GM21825 (cell line): ENCODE results near the gene TMEM125.

ENCODE experiments used
- ATAC-seq: cut with Tn5 transposase; IDR thresholded peaks from one replicate; pipeline ENCODE4 v1.9.1; 2021; ENCODE audit warnings: mild to moderate bottlenecking, moderate library complexity; ENCODE audit not compliant: unreplicated experiment

Gene TMEM125

GRCh38 chr1:43307458-43308158, 37.8 kb downstream of the TMEM125 start:
- no peak for ATAC-seq

GRCh38 chr1:43308635-43309404, 39.0 kb downstream of the TMEM125 start:
- ATAC-seq = no peak

DNA sequence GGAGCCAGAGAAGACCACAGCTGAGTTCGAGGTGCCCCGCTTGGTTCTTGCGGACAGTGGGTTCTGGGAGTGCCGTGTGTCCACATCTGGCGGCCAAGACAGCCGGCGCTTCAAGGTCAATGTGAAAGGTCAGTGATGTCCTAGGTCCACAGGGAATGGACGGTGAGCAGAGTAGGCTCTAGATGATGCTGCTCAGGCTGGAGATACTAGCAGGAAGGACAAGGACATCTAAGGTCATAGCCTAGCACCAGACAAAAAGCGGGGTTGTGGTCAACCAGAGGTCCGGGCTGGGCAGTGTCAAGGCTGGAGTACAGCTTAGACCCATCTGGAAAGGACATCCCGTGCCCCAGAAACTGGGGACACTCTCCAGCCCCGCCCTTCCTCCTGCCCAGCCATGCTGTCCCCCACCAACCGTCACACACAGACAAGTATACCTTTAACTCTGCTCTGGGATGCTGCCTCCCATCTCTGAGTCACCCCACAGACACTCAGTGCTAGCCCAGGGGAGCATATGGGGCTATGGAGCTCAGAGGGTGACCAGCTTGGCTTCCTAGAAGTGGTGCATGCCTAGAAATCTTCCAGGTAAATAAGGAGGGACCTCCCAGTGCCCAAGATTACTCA, 39.7 kb downstream of the TMEM125 start:
- no peak for ATAC-seq

DNA sequence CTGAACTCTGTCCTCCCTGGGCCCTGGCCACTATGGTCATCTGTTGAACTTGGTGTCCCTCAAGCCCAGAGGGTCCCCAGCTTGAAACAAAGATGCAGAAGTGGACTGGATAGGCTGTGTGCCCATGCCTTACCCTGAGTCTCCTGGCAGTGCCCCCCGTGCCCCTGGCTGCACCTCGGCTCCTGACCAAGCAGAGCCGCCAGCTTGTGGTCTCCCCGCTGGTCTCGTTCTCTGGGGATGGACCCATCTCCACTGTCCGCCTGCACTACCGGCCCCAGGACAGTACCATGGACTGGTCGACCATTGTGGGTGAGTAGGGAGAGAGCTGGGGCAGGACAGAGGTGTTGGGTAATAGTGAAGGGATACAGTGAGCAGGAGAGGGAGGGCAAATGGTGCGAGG, 41.7 kb downstream of the TMEM125 start:
- ATAC-seq = no peak

- ATAC-seq = no peak
These were observed 42.4 kb downstream of the TMEM125 start for GRCh38 chr1:43312212-43312623.

DNA sequence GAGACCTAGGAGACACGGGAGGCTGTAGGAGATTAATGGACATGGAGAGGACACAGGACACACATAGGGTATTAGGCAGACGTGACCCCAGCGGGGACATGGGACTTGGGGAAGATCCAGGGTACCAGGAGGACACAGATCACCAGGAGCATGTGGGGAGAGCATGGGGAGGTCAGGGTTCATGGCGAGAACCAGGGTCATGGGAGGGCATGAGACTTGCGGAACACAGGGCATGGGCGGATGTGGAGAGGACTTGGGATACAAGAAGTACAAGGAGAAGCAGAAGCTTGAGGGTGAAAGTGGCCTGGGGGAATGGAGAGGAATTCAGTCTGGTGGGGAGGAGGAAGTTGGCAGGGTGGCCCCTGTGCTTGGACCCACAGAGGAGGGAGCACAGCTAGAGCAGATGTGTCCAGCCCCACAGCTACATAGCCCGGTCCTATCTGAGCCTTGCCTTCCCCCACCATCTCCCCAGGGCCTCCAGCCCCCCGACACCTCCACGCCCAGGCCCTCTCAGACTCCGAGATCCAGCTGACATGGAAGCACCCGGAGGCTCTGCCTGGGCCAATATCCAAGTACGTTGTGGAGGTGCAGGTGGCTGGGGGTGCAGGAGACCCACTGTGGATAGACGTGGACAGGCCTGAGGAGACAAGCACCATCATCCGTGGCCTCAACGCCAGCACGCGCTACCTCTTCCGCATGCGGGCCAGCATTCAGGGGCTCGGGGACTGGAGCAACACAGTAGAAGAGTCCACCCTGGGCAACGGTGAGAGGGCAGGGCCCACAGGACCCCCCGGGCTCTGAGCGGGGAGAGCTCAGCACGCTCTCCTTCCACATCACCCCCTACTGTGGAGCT, 43.1 kb downstream of the TMEM125 start:
- no peak for ATAC-seq

- ATAC-seq = no peak
These were observed 44.0 kb downstream of the TMEM125 start for GRCh38 chr1:43313771-43314170.

GRCh38 chr1:43314233-43314632, 44.5 kb downstream of the TMEM125 start:
- no peak for ATAC-seq

DNA sequence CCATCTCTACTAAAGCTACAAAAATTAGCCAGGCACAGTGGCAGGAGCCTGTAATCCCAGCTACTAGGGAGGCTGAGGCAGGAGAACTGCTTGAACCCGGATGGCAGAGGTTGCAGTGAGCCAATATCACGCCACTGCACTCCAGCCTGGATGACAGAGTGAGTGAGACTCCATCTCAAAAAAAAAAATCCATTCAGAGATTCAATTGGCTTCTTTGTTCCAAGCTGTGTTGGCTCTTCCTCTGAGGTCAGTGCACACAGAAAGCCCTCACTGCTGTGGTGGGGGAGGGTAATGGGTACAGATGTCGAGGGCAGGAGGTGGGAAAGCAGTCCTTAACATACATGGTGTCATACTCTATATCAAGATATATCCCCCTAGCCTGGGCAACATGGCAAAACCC, 45.7 kb downstream of the TMEM125 start:
- ATAC-seq = no peak

GRCh38 chr1:43315963-43316737, 46.4 kb downstream of the TMEM125 start:
- ATAC-seq = no peak

- no peak for ATAC-seq
These were observed 47.1 kb downstream of the TMEM125 start for GRCh38 chr1:43316738-43317520.

DNA sequence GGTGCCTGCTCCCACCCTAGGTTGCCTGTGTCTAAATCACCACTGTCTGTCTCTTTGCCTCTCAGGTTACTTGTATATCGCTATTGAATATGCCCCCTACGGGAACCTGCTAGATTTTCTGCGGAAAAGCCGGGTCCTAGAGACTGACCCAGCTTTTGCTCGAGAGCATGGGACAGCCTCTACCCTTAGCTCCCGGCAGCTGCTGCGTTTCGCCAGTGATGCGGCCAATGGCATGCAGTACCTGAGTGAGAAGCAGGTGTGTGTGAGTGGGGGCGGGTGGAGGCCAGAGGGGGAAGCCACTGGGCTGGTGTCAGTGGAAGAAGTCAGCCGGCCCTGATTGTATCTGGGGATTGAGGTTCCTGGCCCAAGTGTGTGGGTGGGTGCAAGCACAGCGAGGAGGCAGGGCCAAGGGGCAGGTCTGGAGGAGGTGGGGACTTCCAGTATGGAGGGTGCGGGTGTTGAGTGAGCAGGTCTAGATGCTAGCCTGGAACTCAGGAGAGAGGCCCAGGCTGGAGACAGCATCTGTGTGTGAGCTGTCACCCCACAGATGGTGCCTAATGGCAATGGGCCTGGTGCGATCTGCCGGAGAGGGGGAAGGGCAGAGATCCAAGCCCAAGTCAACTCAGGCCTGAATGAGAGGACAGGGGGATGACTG, 48.2 kb downstream of the TMEM125 start:
- ATAC-seq = no peak

- no peak for ATAC-seq
These were observed 49.0 kb downstream of the TMEM125 start for GRCh38 chr1:43318831-43319230.

DNA sequence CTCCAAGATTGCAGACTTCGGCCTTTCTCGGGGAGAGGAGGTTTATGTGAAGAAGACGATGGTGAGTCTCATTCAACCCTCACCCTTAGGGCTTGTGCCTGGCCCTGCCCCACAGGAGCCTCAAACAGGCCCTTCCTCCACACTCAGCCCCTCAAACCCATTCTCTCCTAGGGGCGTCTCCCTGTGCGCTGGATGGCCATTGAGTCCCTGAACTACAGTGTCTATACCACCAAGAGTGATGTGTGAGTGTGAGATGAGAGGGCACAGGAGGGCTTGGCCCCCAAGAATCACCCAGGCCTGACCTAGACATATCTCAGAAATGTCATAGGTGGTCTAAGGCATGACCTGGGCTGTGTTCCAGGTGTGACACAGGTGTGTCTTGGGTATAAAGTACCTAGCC, 49.5 kb downstream of the TMEM125 start:
- ATAC-seq = no peak

- no peak for ATAC-seq
These were observed 50.0 kb downstream of the TMEM125 start for GRCh38 chr1:43319766-43320165.

DNA sequence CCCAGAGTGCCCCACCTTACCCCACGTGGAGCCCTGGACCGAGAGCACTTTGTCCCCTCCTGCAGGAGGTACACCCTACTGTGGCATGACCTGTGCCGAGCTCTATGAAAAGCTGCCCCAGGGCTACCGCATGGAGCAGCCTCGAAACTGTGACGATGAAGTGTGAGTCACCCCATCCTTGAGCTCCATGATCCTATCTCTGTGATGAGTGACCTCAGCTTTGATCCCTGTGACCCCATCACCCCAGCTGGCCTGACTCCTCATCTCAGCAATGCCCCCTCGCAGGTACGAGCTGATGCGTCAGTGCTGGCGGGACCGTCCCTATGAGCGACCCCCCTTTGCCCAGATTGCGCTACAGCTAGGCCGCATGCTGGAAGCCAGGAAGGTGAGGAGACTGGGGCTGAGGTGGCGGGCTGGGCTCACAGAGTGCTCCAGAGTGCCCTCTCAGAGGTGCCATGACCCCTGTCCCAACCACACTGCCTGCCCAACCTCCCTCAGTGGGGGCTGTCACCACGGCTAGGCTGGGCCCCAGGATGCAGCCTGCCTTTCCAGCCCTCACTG, 51.6 kb downstream of the TMEM125 start:
- no peak for ATAC-seq

GRCh38 chr1:43322506-43322905, 52.7 kb downstream of the TMEM125 start:
- no peak for ATAC-seq
